ENCODE results near the gene CHD2.
"Not testable (repeated sequence)": the region's sequence is repeated elsewhere in the genome, so short reads cannot be mapped to it uniquely, and the experiment has no call there.

The CHD2 gene

GRCh38 chr15:93024716-93025624 is 124.8 kb downstream of the CHD2 start:
- no peak for DNase-seq

GRCh38 chr15:93025625-93025982 is 125.5 kb downstream of the CHD2 start:
- no peak for DNase-seq

GRCh38 chr15:93026380-93026817 is 126.3 kb downstream of the CHD2 start:
- no peak for DNase-seq

- DNase-seq, result no peak
Observed at GRCh38 chr15:93027413-93027812, 127.3 kb downstream of the CHD2 start.

GRCh38 chr15:93028111-93028631 is 128.0 kb downstream of the CHD2 start:
- DNase-seq, result no peak

GRCh38 chr15:93028632-93029213 is 128.6 kb downstream of the CHD2 start:
- DNase-seq, result no peak

- no peak for DNase-seq
Observed at GRCh38 chr15:93029214-93029835, 129.2 kb downstream of the CHD2 start.

- DNase-seq, result no peak
Observed at GRCh38 chr15:93029836-93030429, 129.8 kb downstream of the CHD2 start.

GRCh38 chr15:93030430-93031102 is 130.4 kb downstream of the CHD2 start:
- peak; percentile 67 for DNase-seq

GRCh38 chr15:93031103-93031464 is 131.0 kb downstream of the CHD2 start:
- DNase-seq, result no peak

- DNase-seq, result not testable (repeated sequence)
Observed at GRCh38 chr15:93031557-93032384, 131.6 kb downstream of the CHD2 start.

GRCh38 chr15:93032515-93033206 is 132.5 kb downstream of the CHD2 start:
- DNase-seq, result not testable (repeated sequence)

- DNase-seq, result no peak
Observed at GRCh38 chr15:93033434-93034045, 133.4 kb downstream of the CHD2 start.

- DNase-seq, result no peak
Observed at GRCh38 chr15:93034512-93034911, 134.4 kb downstream of the CHD2 start.

- no peak for DNase-seq
Observed at GRCh38 chr15:93035092-93035915, 135.2 kb downstream of the CHD2 start.

- peak; percentile 46 for DNase-seq
Observed at GRCh38 chr15:93035953-93036810, 136.1 kb downstream of the CHD2 start.

- no peak for DNase-seq
Observed at GRCh38 chr15:93036951-93037819, 137.1 kb downstream of the CHD2 start.

All from activated naive CD4-positive, alpha-beta T cell treated with Interleukin-2 at 50 U/mL for 16 hours (primary cell).